Nephron (organoid): ENCODE data around the gene TLK1.

Experiments used
- H3K27ac Mint-ChIP-seq, 3 experiments: 2 replicates each; pipeline ENCODE4 v1.8.0; 2020; ENCODE audit warnings: mixed read lengths in 3 of 3, mild to moderate bottlenecking in 2 of 3, moderate library complexity in 1 of 3
- H3K27me3 Mint-ChIP-seq: 2 replicates; pipeline ENCODE4 v1.8.0; 2021; ENCODE audit warnings: low read depth, mild to moderate bottlenecking, moderate library complexity, mixed read lengths
- H3K36me3 Mint-ChIP-seq: 2 replicates; pipeline ENCODE4 v1.8.0; 2020; ENCODE audit warnings: low read depth, mixed read lengths
- H3K4me1 Mint-ChIP-seq: 2 replicates; pipeline ENCODE4 v1.8.0; 2020; ENCODE audit warnings: mixed read lengths
- H3K4me3 Mint-ChIP-seq, 3 experiments: 2 replicates each; pipeline ENCODE4 v1.8.0; 2020; ENCODE audit warnings: mild to moderate bottlenecking in 3 of 3, mixed read lengths in 3 of 3, moderate library complexity in 2 of 3
- H3K9me3 Mint-ChIP-seq: 2 replicates; pipeline ENCODE4 v1.8.0; 2020; ENCODE audit warnings: mixed read lengths
- CTCF ChIP-seq, 3 experiments: fragments of 200-600 bp; sonication (generic); IDR thresholded peaks; one replicate each; pipeline ENCODE4 v1.5.0; 2021; ENCODE audit warnings: antibody characterized with exemption in 3 of 3; ENCODE audit not compliant: unreplicated experiment in 3 of 3

TLK1 gene

DNA sequence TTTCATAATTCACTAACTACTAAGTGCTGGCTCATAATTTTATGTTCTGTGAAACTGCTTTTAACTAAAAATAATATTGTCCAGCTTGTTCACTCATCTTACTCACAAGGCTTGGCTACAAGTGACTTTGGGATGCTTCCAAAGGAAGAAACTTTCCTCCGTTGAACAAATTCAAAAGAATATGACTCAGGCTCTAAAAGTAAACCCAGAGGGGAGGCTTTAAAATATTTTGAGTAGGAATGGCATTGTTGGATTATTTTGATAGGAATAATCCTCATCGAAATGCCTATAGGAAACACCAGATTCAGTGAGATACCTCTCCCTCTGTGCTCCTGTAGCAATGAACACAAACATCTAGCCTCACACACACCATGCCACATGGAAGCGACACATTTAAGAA lies 25.2 kb upstream of the TLK1 start:
- Mint-ChIP-seq H3K4me3 (no peak overlapping the region), H3K4me1 (no peaks in the 10 kb centered on the region), H3K27me3 (no peaks in the 10 kb centered on the region), H3K36me3 (no peaks in the 10 kb centered on the region), H3K9me3 (no peaks in the 10 kb centered on the region), H3K27ac (no peak overlapping the region)
- no peak for TF ChIP-seq CTCF (IDR thresholded peaks at IDR 0.05; ENCODE audit: unreplicated experiment in 3 of 3)

DNA sequence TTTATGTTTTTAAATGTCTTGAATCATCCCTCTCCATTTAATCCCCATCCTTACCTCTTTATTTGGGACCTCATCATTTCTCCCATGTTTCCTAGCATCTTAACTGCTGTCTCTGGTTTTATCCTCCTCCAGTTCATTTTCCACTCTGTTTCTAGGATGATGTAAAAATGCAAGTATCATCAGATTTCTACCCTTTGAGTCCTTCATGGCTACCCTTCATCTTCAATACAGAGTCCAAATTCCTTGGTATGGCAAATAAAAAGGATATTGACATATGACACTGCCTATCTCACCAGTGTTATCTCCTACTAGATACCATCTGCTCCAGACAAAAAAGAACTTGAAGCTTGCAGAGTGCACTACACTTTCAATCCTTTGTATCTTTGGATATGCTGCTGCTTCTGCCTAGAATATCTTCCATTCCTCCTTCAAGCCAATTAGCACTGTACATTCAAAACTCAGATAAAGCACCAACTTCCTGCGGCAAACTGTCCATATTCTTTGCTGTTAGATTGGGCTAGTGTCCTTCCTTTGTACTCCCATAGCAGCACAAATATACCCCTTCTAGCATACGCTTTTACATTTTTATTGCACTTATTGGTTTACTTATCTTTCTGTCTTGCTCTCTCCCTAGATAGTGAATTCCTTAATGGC lies 24.6 kb upstream of the TLK1 start:
- H3K27ac Mint-ChIP-seq: no peak overlapping the region
- H3K27me3 Mint-ChIP-seq: no peaks in the 10 kb centered on the region
- no peak for TF ChIP-seq CTCF (IDR thresholded peaks at IDR 0.05; ENCODE audit: unreplicated experiment in 3 of 3)
- no peaks in the 10 kb centered on the region for H3K9me3 Mint-ChIP-seq
- no peaks in the 10 kb centered on the region for H3K36me3 Mint-ChIP-seq
- no peak overlapping the region for H3K4me3 Mint-ChIP-seq
- no peaks in the 10 kb centered on the region for H3K4me1 Mint-ChIP-seq

DNA sequence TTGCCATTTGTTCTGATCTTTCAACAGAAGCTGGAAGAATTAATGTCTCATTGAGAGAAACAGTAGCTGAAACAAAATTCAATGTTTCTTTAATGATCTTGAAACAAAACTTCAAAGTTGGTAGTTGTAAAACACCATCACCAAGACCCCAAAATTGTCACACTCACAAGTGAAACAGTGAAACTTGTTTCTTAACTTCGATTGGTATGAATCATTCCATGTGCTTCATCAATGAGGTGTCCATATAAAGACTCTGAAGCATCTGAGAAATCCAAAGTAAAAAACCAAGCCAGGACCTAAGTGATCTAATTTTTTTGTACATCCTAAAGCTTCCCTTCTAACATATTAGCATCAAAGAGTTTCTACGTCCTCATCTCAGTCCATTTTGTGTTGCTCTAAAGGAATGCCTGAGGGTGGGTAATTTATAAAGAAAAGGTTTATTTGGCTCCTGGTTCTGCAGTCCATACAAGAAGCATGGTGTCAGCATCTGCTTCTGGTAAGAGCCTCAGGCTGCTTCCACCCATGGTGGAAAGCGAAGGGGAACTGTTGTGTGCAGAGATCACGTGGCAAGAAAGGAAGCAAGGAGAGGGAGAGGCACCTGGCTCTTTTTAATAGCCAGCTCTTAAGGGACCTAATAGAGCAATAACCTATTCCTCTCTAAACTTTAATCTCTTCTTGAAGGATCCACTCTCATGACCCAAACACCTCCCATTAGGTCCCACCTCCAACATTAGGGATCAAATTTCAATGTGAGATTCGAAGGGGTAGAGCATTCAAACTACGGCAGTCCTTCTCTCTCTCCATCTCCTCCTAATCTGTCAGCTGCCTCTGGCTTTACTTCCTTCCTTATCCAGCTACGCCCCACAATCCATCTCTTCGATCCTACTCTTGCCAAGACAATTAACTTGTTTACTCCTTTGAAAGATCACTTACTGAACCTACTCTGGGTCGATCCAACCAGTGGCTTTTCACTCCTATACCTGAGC lies 20.7 kb upstream of the TLK1 start:
- Mint-ChIP-seq H3K4me3 (no peak overlapping the region), H3K27me3 (no peaks in the 10 kb centered on the region), H3K27ac (no peak overlapping the region), H3K36me3 (no peaks in the 10 kb centered on the region), H3K4me1 (no peaks in the 10 kb centered on the region), H3K9me3 (no peaks in the 10 kb centered on the region)
- no peak for TF ChIP-seq CTCF (IDR thresholded peaks at IDR 0.05; ENCODE audit: unreplicated experiment in 3 of 3)

DNA sequence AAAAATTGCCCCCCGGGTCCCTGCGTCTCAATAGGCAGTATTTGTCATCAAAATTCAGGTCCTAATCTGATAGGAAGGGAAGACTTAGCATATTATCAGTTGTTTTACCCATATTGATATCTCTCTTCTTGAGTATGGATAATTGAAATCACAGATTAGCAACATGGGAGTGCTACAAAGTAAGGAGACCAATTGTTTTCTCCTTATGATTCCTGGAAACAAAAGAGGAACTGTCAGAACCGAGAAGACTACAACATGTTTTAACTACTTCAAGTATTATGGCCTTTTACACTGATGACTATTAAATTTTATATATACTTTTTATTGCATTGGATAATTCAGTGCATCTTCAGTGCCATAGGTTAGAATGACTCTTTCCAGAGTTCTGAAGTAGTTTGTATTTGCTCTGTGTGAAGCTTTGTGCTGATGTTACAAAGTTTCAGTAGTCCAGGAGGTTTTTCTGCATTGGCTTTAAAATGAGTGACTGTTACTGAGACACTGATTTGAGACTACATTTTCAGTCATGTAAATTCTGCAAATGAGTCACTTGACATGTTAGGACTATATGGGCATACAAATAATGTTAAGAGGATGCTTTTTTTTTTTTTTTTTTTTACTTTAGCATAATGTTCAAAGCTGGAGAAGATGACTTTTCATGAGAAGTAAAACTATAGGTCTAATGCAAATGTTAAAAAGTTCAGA lies 19.7 kb upstream of the TLK1 start:
- H3K4me1 Mint-ChIP-seq: no peaks in the 10 kb centered on the region
- H3K27me3 Mint-ChIP-seq: peaks cover 4% of the 10 kb centered on the region
- no peak for TF ChIP-seq CTCF (IDR thresholded peaks at IDR 0.05; ENCODE audit: unreplicated experiment in 3 of 3)
- no peaks in the 10 kb centered on the region for H3K9me3 Mint-ChIP-seq
- no peaks in the 10 kb centered on the region for H3K36me3 Mint-ChIP-seq
- H3K4me3 Mint-ChIP-seq: no peak overlapping the region
- no peak overlapping the region for H3K27ac Mint-ChIP-seq

- Mint-ChIP-seq H3K36me3 (no peaks in the 10 kb centered on the region), H3K4me1 (no peaks in the 10 kb centered on the region), H3K9me3 (no peaks in the 10 kb centered on the region), H3K27ac (no peak overlapping the region), H3K4me3 (no peak overlapping the region), H3K27me3 (peaks cover 4% of the 10 kb centered on the region)
- no peak for TF ChIP-seq CTCF (IDR thresholded peaks at IDR 0.05; ENCODE audit: unreplicated experiment in 3 of 3)
Measured at GRCh38 chr2:171178993-171179392, 18.3 kb upstream of the TLK1 start.
